A172 (cell line): ENCODE measurements around the gene NLRP1. TPM values are rescaled to one million over a fixed set of nuclear protein-coding genes. Genes with fewer than 3 reads are reported as not detected.

Source experiments
- DNase-seq: peaks from one replicate; pipeline ENCODE4 v3.0.0-alpha.2; 2015; ENCODE audit warnings: low spot score
- total RNA-seq: library from RNA; depleted of rRNA; stranded (reverse); fragments of >200 nt; shearing (Covaris generic); gene quantifications from 2 replicates; pipeline ENCODE4 v1.2.3, GENCODE V29; 2014; rRNA removed

The NLRP1 gene
- total RNA-seq, 1 experiment from 2014 or later, result 40.7 TPM

DNA sequence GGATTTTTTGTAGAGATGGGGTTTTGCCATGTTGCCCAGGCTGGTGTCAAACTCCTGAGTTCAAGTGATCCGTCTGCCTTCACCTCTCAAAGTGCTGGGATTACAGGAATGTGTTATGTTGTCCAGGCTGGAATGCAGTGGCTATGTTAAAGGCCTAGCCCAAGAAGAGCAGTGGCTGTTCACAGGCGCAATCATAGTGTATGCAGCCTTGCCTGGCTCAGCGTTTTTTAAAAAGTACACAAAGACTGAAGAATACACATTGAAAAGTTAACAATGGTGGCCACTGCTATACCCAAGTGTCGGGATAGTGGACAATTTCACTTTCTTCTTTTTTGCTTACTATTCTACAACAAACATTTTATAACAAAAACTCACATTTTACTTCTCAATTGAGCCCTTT, 105.3 kb downstream of the NLRP1 start:
- DNase-seq, result no peak

DNA sequence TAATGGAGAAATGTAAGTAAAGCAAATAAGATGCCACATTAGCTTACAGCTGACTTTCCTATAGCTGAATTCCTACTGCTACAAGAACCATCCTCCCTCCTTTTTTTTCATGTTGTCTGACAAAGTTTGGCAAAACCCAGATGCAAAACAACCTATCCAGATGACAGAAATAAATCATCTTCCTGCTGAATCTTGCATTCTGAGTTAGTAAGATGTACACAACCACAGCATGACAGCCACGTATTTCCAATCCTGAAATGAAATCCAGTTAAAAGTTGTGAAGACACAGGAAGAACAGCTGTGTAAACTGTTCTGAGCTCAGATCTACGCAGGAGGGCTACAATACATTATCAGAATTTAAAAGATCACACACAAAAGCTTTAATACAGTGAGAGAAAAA, 110.4 kb downstream of the NLRP1 start:
- no peak for DNase-seq

DNA sequence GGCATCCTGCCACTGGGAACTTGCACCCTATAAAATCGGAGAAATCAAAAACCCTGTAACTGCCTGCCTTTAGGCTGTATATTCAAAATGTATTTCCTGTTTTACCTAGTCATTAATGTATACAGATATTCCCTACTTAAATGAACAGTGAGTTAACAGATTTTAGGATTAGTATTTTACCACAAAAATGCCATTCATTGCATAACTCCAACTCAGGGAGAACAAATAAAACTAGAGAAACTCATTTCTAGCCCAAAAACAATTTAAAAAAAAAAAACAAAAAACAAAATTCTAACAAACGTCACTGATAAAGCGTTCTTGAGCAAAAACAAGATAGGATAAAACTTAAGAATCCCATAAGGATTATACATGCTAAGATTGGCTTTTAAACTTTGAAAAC, 111.8 kb downstream of the NLRP1 start:
- DNase-seq, result no peak

DNA sequence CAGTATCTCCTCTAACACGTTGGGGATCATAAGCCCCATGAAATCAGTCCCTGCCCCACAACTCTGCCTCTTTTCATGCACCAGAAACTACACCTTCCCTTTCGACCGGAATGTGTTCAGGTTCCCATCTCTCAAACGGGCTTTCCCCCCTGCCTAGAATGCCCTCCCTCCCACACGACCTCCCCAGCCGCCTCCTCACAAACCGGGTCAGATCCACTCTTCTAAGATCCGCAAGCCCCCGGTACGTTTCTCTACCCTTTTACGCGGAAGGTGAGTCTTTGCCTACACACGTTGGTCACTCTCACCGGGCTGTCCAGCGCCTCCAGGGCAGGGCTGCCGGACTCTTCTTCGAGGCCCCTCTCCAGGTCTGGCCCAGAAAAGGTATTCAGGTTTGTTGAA, 116.2 kb downstream of the NLRP1 start:
- no peak for DNase-seq

DNA sequence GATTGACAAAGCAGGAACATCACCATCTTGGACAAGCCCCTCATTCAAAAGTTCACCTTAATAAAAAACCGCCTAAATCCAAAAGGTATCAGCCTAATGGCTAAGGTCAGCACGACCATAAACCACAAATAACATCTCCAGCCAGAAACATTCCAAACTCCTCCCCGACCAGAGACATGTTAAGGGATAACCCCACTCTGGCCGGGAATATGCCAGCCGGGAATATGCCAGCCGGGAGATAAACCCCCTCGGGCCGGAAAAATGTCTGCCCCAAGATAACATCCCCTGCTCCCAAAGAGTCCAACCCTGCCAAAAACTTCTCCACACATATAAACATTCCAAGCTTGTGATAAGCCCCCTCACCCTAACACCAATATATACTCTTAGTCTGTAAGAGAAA, 116.9 kb downstream of the NLRP1 start:
- peak; percentile 3 for DNase-seq

DNA sequence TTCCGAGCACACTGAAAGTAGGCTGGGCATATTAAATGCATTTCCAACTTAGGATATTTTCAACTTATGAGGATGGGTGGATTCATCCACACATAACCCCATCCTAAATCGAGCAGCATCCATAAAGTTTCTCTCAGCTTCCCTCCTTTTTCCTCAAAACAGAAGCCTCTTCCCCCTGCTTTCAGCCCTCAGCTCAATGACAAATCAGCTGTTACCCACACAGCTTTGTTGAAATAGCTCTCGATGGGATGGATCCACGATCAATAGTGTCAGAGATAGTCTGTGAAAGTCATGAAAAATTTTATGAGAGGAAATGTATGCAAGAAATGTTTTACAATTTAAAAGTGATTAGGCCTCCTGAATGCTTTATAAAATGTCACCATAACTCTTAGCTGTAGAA, 118.0 kb downstream of the NLRP1 start:
- DNase-seq, result no peak

DNA sequence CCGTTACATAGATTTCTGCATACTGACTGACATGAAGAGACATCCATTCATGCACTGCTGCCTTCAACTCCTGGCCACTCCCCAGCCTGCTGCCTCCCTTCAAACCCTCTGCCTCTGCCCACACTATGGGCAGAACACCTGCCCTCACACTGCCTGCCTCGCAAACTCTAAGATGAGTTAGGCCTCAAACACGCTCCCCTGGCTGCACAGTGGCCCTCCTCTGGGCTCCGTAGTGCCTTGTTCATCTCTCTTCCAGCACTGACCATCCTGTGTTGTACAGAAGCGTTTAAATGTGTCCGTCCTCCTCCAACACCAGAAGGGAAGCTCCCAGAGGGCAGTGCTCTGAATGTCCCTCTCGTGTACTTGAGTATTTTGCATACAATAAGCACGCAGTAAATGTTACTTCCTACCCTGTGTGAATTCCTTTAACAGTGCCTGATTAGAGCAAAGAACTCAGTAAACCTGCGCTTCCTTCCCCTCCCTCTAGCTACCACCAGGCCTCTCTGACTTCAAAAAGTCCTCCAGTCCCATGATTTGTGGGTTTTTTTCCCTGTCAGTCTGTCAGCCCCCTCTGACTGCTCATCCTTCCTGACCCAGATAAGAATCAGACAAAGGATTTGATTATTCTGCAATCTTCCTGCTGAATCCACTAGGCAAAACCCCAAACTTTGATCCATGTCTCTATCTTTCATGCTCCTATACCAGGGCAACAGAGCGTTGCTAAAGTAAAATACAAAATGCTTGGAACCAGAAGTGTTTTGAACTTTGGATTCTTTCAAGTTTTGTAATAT, 119.4 kb downstream of the NLRP1 start:
- DNase-seq, result no peak

Other genes starting within 250 kb of the NLRP1 start
- gene NUP88, start 164.8 kb downstream of the NLRP1 start, total RNA-seq, result 162 and 167 TPM in 2 replicates
- gene RPAIN, start 164.3 kb downstream of the NLRP1 start, total RNA-seq, result 73.2 and 103 TPM in 2 replicates
- 520 and 582 TPM in 2 replicates for gene C1QBP, start 145.4 kb downstream of the NLRP1 start, total RNA-seq
- gene DHX33, start 115.5 kb downstream of the NLRP1 start, total RNA-seq, result 9.1 and 11.0 TPM in 2 replicates
- 75.3 and 108 TPM in 2 replicates for gene DERL2, start 98.3 kb downstream of the NLRP1 start, total RNA-seq
- 24.0 and 27.4 TPM in 2 replicates for gene MIS12, start 97.9 kb downstream of the NLRP1 start, total RNA-seq